ENCODE measurements around the gene CTNND2.

CTNND2 gene

DNA sequence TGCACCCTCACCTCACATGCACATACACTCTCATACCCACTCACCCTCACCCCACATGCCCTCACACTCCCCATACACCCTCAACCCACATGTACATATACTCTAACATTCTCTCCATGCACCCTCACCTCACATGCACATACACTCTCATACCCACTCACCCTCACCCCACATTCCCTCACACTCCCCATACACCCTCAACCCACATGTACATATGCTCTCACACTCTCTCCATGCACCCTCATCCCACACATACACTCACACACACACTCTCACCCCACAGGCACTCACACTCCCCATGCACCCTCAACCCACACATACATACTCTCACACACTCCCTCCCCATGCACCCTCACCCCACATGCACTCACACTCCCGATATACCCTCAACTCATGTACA lies 593.0 kb downstream of the CTNND2 start:
- DNase-seq (ENCODE audit: low spot score): no peak
- Histone ChIP-seq H3K27ac (no peak overlapping the region), H3K4me3 (no peak overlapping the region)
- TF ChIP-seq, protein P1, sequence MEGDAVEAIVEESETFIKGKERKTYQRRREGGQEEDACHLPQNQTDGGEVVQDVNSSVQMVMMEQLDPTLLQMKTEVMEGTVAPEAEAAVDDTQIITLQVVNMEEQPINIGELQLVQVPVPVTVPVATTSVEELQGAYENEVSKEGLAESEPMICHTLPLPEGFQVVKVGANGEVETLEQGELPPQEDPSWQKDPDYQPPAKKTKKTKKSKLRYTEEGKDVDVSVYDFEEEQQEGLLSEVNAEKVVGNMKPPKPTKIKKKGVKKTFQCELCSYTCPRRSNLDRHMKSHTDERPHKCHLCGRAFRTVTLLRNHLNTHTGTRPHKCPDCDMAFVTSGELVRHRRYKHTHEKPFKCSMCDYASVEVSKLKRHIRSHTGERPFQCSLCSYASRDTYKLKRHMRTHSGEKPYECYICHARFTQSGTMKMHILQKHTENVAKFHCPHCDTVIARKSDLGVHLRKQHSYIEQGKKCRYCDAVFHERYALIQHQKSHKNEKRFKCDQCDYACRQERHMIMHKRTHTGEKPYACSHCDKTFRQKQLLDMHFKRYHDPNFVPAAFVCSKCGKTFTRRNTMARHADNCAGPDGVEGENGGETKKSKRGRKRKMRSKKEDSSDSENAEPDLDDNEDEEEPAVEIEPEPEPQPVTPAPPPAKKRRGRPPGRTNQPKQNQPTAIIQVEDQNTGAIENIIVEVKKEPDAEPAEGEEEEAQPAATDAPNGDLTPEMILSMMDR (IDR thresholded peaks at IDR 0.05): no peak

DNA sequence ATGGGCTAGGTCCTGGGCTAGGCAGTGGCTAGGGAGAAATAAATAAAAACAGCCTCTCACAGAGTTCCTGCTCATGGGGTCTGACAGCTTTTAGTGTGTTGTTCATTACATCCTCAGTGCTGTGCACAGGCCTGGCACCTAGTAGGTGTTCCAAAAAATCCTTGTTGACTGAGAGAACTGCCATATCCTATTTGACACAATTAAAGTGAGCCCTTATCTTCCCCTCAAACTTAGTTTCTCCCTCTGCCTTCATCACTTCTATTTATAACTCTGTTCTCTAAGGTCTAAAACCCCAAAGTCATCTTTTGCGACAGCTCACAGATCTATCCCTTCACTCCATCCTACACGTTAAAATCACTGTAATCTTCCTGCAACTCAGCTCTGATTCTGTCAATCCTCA lies 594.1 kb downstream of the CTNND2 start:
- DNase-seq (ENCODE audit: low spot score): no peak
- TF ChIP-seq, protein P1 (IDR thresholded peaks at IDR 0.05): no peak
- Histone ChIP-seq H3K27ac (no peak overlapping the region), H3K4me3 (no peak overlapping the region)

DNA sequence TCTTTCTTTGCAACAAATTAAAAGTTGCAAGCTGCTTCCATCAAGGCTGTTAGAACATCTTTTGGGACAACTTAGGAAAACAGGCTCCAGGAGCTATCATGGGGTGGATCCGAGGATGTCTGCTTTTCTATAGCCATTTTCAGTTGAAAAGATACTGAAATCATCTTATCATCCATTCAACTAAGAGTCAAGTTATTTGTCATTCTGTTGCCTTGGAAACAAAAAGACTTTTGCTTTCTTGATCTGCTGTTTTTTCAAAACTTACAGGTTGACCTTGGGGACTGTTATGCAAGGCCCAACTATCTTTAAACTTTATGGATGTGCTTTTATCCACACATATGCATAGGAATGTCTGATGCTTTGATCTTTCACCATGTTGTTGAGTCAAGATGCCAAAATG lies 597.9 kb downstream of the CTNND2 start:
- no peak overlapping the region for H3K27ac ChIP-seq
- no peak overlapping the region for H3K4me3 ChIP-seq
- DNase-seq (ENCODE audit: low spot score): no peak
- TF ChIP-seq, protein P1 (IDR thresholded peaks at IDR 0.05): no peak

DNA sequence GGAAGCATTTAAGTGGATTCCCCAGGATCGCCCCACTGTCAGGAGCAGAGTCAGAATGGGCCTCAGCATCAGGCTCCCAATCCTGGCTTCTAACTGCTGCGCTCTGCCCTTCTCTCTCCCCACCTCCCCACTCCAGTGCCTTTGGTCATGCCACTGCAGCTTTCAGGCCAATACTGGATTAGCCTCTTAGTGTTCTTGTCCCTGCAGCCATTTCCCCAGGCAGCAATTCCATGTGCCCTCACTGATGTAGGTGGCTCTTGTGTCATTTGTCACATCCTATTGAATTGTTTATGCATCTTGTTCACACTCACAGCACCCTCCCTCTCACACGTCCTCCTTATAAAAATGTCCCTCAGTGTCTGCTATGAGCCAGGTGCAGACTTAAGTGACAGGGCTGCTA lies 599.0 kb downstream of the CTNND2 start:
- no peak for DNase-seq (ENCODE audit: low spot score)
- TF ChIP-seq, protein P1 (IDR thresholded peaks at IDR 0.05): no peak
- Histone ChIP-seq H3K27ac (no peak overlapping the region), H3K4me3 (no peak overlapping the region)

DNA sequence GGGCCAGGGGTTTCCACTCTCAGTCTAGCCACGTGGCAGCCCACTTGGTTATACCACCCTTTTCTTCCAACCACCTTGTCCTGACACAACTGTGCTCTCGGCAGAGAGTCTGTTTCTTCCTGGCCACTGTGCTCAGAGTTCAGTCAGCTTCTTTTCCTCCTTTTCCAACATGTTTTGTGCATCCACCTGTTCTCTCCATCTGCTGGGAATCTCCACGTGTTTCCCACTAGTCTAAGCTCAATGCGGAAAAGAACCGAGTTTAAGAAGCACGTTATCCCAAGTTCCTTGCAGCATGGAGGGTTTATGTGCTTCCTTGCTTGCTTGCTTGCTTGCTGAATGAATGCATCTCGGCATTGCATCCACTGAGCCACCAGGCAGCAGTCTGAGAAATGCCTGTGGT lies 599.6 kb downstream of the CTNND2 start:
- Histone ChIP-seq H3K27ac (no peak overlapping the region), H3K4me3 (no peak overlapping the region)
- TF ChIP-seq, protein P1 (IDR thresholded peaks at IDR 0.05): no peak
- no peak for DNase-seq (ENCODE audit: low spot score)

DNA sequence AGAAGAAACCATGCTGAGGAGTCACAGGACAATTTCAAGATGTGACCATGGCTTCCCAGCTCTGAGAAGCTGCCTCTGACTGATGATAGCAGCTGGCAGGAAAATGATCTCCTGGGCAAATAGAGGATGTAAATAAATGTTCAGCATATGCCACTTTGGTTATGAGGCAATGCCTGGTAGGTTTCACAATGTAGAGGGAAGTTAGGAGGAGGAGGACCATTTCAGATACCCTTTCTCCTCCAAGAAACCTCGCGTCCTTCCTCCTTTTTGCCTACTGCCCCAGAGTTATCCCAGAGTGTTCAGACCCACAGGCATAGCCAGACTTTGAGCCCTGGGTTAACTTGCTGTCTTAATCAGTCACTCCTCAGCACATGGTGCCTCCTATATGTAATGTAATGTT lies 601.6 kb downstream of the CTNND2 start:
- Histone ChIP-seq H3K4me3 (no peak overlapping the region), H3K27ac (no peak overlapping the region)
- no peak for DNase-seq (ENCODE audit: low spot score)
- TF ChIP-seq, protein P1 (IDR thresholded peaks at IDR 0.05): no peak

DNA sequence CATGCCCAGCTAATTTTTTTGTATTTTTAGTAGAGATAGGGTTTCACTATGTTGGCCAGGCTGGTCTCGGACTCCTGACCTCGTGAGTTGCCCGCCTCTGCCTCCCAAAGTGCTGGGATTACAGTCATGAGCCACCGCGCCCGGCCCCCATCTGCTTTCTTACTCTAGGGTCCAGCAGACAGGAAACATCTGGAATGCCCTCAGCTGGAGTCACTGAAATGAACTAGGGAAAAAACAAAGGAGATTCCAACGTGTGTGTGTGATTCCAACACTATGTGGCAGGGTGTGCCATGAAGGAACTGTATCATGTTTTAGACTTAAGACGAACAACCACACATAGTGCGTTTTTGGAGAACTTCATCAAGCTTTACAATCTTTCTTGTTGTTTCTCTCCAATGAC lies 603.1 kb downstream of the CTNND2 start:
- no peak overlapping the region for H3K27ac ChIP-seq
- H3K4me3 ChIP-seq: no peak overlapping the region
- TF ChIP-seq, protein P1 (IDR thresholded peaks at IDR 0.05): no peak
- no peak for DNase-seq (ENCODE audit: low spot score)

Data from coronary artery (tissue), 2 donors.